ENCODE results near the gene PRR16.

DNA sequence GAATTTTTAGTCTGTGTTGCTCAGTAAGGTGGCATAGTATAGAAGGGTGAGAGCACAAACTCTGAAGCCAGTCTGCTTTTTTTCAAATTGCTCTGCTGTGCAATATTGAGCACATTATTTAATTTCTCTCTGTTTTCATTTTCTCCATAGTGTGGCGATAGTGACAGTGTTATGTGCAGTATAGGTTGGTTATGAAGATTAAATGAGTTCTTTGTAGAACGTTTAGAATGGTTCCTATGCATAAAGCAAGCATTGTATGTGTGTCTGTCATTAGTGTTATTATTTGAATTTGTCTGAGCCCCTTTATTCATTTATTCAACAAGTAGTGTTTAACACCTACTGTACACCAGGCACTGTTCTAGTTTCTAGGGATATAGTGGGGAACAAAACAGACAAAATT, 9.2 kb downstream of the PRR16 start:
- TF ChIP-seq, protein P1, sequence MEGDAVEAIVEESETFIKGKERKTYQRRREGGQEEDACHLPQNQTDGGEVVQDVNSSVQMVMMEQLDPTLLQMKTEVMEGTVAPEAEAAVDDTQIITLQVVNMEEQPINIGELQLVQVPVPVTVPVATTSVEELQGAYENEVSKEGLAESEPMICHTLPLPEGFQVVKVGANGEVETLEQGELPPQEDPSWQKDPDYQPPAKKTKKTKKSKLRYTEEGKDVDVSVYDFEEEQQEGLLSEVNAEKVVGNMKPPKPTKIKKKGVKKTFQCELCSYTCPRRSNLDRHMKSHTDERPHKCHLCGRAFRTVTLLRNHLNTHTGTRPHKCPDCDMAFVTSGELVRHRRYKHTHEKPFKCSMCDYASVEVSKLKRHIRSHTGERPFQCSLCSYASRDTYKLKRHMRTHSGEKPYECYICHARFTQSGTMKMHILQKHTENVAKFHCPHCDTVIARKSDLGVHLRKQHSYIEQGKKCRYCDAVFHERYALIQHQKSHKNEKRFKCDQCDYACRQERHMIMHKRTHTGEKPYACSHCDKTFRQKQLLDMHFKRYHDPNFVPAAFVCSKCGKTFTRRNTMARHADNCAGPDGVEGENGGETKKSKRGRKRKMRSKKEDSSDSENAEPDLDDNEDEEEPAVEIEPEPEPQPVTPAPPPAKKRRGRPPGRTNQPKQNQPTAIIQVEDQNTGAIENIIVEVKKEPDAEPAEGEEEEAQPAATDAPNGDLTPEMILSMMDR (IDR thresholded peaks at IDR 0.05): no peak
- TF ChIP-seq ZFX (IDR thresholded peaks at IDR 0.05; ENCODE audit: borderline replicate concordance): no peak

Measured in 22Rv1 (cell line).